ENCODE results near the gene TRIM6. TPM values are rescaled to one million over a fixed set of nuclear protein-coding genes. Genes with fewer than 3 reads are reported as not detected.

TRIM6 gene
- total RNA-seq, 2 donors from 2014 or later, result 0.35 to 0.82 TPM

- Histone ChIP-seq H3K4me3 (no peak overlapping the region), H3K27ac (peak overlapping the region; percentile 69)
Measured at GRCh38 chr11:5620651-5621521, 24.4 kb downstream of the TRIM6 start.

GRCh38 chr11:5621580-5621979 is 25.1 kb downstream of the TRIM6 start:
- H3K4me3 ChIP-seq, result no peak overlapping the region
- no peak overlapping the region for H3K9ac ChIP-seq (ENCODE audit: low read depth in 2 of 2, low read length in 2 of 2)
- no peak for TF ChIP-seq CTCF (IDR thresholded peaks at IDR 0.05)
- no peak for DNase-seq
- intact Hi-C loops (cut with DNase I), result loop anchor here (10.0 kb wide), 1 partner anchor 63 kb away; the partner anchor contains the start of genes TRIM22 and TRIM5
- no peaks in the 10 kb centered on the region for H3K9me3 ChIP-seq
- no peaks in the 10 kb centered on the region for H3K27me3 ChIP-seq
- peak overlapping the region; percentile 69 for H3K27ac ChIP-seq
- H3K4me1 ChIP-seq, result peaks cover 12% of the 10 kb centered on the region
- H3K36me3 ChIP-seq, result no peaks in the 10 kb centered on the region

More at GRCh38 chr11:5620651-5621521, 24.4 kb downstream of the TRIM6 start:
- Histone ChIP-seq H3K9me3 (no peaks in the 10 kb centered on the region), H3K4me1 (peaks cover 12% of the 10 kb centered on the region), H3K27me3 (no peaks in the 10 kb centered on the region), H3K9ac (ENCODE audit: low read depth in 2 of 2, low read length in 2 of 2) (peak overlapping the region in 1 of 2 donors; percentile 46), H3K36me3 (no peaks in the 10 kb centered on the region)
- intact Hi-C loops (cut with DNase I), result loop anchor here (10.0 kb wide), 1 partner anchor 64 kb away; the partner anchor contains the start of genes TRIM22 and TRIM5
- peak; percentile 52 for DNase-seq
- no peak for TF ChIP-seq CTCF (IDR thresholded peaks at IDR 0.05)

- Histone ChIP-seq H3K9ac (ENCODE audit: low read depth in 2 of 2, low read length in 2 of 2) (no peak overlapping the region), H3K9me3 (no peaks in the 10 kb centered on the region), H3K36me3 (no peaks in the 10 kb centered on the region), H3K27me3 (no peaks in the 10 kb centered on the region), H3K4me1 (peaks cover 12% of the 10 kb centered on the region), H3K4me3 (no peak overlapping the region), H3K27ac (no peak overlapping the region)
- intact Hi-C loops (cut with DNase I), result loop anchor here (10.0 kb wide), 1 partner anchor 62 kb away; the partner anchor contains the start of genes TRIM22 and TRIM5
- TF ChIP-seq CTCF (IDR thresholded peaks at IDR 0.05), result no peak
- DNase-seq, result no peak
Measured at GRCh38 chr11:5622802-5623201, 26.4 kb downstream of the TRIM6 start.

- peak within 1 kb of the TSS; percentile 55 for H3K4me3 ChIP-seq
- peak; percentile 85 for DNase-seq
- peak within 1 kb of the TSS; percentile 39 to 59 for H3K9ac ChIP-seq (ENCODE audit: low read depth in 2 of 2, low read length in 2 of 2)
- peaks cover 12% of the 10 kb centered on the region for H3K4me1 ChIP-seq
- no peaks in the 10 kb centered on the region for H3K9me3 ChIP-seq
- H3K27ac ChIP-seq, result peak within 1 kb of the TSS; percentile 81
- intact Hi-C loops (cut with DNase I), result loop anchor here (10.0 kb wide), 1 partner anchor 60 kb away; the partner anchor contains the start of genes TRIM22 and TRIM5
- TF ChIP-seq CTCF (IDR thresholded peaks at IDR 0.05), result no peak
- H3K27me3 ChIP-seq, result no peaks in the 10 kb centered on the region
- no peaks in the 10 kb centered on the region for H3K36me3 ChIP-seq
Measured at GRCh38 chr11:5624489-5625279, 28.2 kb downstream of the TRIM6 start, which contains the start of gene TRIM34. Gene TRIM34, plus strand, starts transcription at chr11:5625001. Its CDS starts 7,331 bp downstream, at chr11:5632332.

- Histone ChIP-seq H3K4me3 (peak overlapping the region; percentile 55), H3K9ac (ENCODE audit: low read depth in 2 of 2, low read length in 2 of 2) (peak overlapping the region; percentile 39 to 51), H3K27ac (peak overlapping the region; percentile 81), H3K27me3 (no peaks in the 10 kb centered on the region), H3K36me3 (no peaks in the 10 kb centered on the region), H3K9me3 (no peaks in the 10 kb centered on the region), H3K4me1 (peaks cover 12% of the 10 kb centered on the region)
- no peak for DNase-seq
- intact Hi-C loops (cut with DNase I), result loop anchor here (10.0 kb wide), 1 partner anchor 60 kb away; the partner anchor contains the start of genes TRIM22 and TRIM5
- no peak for TF ChIP-seq CTCF (IDR thresholded peaks at IDR 0.05)
Measured at GRCh38 chr11:5625281-5625680, 28.8 kb downstream of the TRIM6 start.
